Measurements from ENCODE around the gene AKT1.
"Not testable (repeated sequence)": the region's sequence is repeated elsewhere in the genome, so short reads cannot be mapped to it uniquely, and the experiment has no call there.

AKT1 gene

GRCh38 chr14:104794993-104795780 is at the start of gene AKT1:
TSS of gene AKT1 (minus strand) at chr14:104795748. CDS start at chr14:104792643, 3,105 bp downstream.
- no peak for DNase-seq

- DNase-seq = no peak
Observed at GRCh38 chr14:104845033-104845666, 49.6 kb upstream of the AKT1 start.

- no peak for DNase-seq
Observed at GRCh38 chr14:104844306-104845032, 48.9 kb upstream of the AKT1 start.

GRCh38 chr14:104843442-104844305 is 48.1 kb upstream of the AKT1 start:
- no peak for DNase-seq

GRCh38 chr14:104843006-104843405 is 47.5 kb upstream of the AKT1 start:
- no peak for DNase-seq

- DNase-seq = no peak
Observed at GRCh38 chr14:104841730-104842129, 46.2 kb upstream of the AKT1 start.

- DNase-seq = not testable (repeated sequence)
Observed at GRCh38 chr14:104836171-104836935, 40.8 kb upstream of the AKT1 start.

- DNase-seq = no peak
Observed at GRCh38 chr14:104830781-104831180, 35.2 kb upstream of the AKT1 start.

- DNase-seq = peak; percentile 34
Observed at GRCh38 chr14:104827177-104828055, 31.9 kb upstream of the AKT1 start.

- DNase-seq = no peak
Observed at GRCh38 chr14:104826861-104827176, 31.3 kb upstream of the AKT1 start.

- DNase-seq = peak; percentile 89
Observed at GRCh38 chr14:104826189-104826860, 30.8 kb upstream of the AKT1 start.

- no peak for DNase-seq
Observed at GRCh38 chr14:104824353-104824997, 28.9 kb upstream of the AKT1 start.

- DNase-seq = no peak
Observed at GRCh38 chr14:104822821-104823615, 27.5 kb upstream of the AKT1 start.

- no peak for DNase-seq
Observed at GRCh38 chr14:104821971-104822608, 26.5 kb upstream of the AKT1 start.

GRCh38 chr14:104821229-104821945 is 25.8 kb upstream of the AKT1 start:
- DNase-seq = no peak

GRCh38 chr14:104820669-104821228 is 25.2 kb upstream of the AKT1 start:
- DNase-seq = no peak

- DNase-seq = no peak
Observed at GRCh38 chr14:104819361-104819781, 23.8 kb upstream of the AKT1 start.
